GM12892 (cell line): ENCODE data around the gene TMEM126B.

Experiments
- POLR2A ChIP-seq: IDR thresholded peaks from 2 replicates; pipeline ENCODE4 v1.6.1; 2011; ENCODE audit warnings: low read depth, low read length, control low read depth
- POLR2AphosphoS5 ChIP-seq: IDR thresholded peaks from 2 replicates; pipeline ENCODE4 v1.6.1; 2011; ENCODE audit warnings: low read depth, low read length, control low read depth
- TAF1 ChIP-seq: IDR thresholded peaks from 2 replicates; pipeline ENCODE4 v1.6.1; 2011; ENCODE audit warnings: low read depth, mild to moderate bottlenecking, control low read depth, low read length, borderline replicate concordance

GRCh38 chr11:85665733-85666132 lies 37.3 kb downstream of the TMEM126B start:
- TF ChIP-seq POLR2A (no peak), TAF1 (no peak), POLR2AphosphoS5 (no peak)
